Limb (tissue), 2 donors: ENCODE results near the gene HTT.

Source experiments
- DNase-seq, 2 donors: peaks; one replicate each; pipeline ENCODE4 v3.0.0-alpha.2; 2016; ENCODE audit errors: extremely low spot score in 2 of 2

HTT gene

DNA sequence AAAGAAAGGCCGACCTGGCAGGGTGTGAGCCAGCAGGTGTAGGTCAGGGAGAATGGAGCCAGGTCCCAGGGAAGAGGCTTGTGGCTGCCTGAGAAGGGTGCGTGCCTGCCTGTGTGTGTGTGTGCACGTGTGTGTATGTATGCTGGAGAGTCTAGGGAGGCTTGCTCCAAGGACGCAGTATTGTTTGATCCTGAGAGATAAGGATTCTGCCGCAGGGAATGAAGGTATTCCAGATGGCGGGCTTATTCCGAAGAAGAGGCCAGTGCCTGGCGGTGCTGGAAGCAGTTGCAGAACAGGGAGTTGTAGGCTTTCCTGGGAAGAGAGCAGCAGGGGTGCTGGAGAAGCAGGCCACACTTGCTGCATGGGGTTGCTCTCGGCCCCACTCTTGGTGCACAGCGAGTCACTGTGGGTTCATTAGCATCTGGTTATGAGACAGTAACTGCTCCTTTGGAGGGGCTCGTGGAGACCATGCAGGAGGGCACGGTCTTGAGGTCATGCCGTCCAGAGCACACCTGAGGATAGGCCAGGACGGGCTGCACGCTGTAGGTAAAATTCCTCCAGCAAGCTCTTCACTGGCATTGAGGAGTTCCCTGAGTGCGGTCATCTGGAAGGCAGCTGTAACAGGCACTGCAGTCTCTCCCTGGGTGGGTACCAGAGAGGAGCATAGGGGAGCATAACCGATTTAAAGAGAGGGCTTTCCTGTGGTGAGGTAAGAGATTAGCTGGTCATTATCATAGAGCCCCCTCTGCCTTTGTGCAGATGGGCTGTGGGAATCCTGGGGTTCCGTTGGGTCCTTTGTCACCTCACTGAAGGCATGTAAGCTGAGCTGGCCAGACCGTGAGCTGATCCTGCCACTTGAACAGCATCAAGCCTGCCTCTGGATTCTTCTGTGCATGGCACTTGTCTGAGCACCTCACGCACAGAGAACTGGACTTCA, 144.6 kb downstream of the HTT start:
- DNase-seq: no peak

- DNase-seq: no peak
Observed at GRCh38 chr4:3219761-3220475, 145.4 kb downstream of the HTT start.

GRCh38 chr4:3220476-3221183, 146.1 kb downstream of the HTT start:
- no peak for DNase-seq

DNA sequence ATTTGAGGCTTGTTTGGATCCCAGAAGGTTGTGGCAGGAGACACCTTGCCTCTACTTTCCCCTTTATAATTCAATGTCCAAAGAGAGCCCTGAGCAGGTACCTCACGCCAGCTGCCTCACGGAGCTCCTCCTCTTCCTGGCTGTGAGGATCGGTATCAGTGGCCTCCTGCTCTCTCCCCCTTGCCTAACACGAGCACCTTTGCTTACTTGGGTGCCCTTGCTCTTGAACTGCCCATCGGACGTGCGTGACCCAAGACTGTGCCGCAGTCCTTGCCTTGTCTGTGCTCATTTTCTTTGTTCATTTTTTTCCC, 146.7 kb downstream of the HTT start:
- no peak for DNase-seq

- DNase-seq: no peak
Observed at GRCh38 chr4:3221996-3222395, 147.5 kb downstream of the HTT start.

DNA sequence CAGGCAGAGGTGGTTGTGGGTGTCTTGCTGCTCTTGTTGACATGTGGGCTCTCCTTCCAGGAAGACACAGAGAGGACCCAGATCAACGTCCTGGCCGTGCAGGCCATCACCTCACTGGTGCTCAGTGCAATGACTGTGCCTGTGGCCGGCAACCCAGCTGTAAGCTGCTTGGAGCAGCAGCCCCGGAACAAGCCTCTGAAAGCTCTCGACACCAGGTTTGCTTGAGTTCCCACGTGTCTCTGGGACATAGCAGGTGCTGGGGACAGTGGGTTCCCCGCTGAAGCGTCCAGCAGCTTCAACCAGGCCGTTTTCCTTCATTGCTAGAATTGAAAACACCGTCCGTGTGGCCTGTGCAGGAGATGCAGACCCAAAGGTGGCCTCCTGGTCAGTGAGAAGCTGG, 148.9 kb downstream of the HTT start:
- no peak for DNase-seq

DNA sequence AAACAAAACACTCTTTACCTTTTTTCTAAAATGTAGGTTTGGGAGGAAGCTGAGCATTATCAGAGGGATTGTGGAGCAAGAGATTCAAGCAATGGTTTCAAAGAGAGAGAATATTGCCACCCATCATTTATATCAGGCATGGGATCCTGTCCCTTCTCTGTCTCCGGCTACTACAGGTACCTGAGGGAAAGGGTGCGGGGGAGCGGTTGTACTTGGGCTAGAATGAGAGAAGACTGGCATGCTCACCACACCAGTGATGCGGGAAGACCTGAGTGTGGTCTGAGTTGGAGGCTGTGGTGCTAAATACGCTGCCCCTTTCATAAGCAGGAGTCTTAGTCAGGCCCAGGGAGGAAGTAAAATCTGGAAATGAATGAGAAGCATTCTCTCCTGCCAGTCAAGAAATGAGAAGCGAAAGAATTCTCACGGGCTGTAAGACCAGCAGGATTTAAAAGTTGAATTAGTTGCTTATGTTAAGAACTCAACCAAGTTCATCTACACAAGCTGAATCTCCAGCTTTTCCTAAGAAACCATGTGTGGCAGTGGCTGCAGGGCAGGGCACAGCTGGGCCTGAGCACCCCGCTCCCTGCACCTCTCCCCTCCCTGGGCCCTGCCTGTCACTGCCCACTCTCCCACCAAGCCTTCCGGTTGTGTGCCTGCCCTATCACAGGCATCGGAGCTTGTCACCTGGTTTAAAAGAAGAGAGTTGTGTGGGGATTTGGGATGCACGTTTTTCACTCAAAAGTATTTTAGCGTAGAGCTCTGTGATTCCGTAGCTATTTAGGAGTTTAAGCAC, 149.7 kb downstream of the HTT start:
- DNase-seq: no peak

DNA sequence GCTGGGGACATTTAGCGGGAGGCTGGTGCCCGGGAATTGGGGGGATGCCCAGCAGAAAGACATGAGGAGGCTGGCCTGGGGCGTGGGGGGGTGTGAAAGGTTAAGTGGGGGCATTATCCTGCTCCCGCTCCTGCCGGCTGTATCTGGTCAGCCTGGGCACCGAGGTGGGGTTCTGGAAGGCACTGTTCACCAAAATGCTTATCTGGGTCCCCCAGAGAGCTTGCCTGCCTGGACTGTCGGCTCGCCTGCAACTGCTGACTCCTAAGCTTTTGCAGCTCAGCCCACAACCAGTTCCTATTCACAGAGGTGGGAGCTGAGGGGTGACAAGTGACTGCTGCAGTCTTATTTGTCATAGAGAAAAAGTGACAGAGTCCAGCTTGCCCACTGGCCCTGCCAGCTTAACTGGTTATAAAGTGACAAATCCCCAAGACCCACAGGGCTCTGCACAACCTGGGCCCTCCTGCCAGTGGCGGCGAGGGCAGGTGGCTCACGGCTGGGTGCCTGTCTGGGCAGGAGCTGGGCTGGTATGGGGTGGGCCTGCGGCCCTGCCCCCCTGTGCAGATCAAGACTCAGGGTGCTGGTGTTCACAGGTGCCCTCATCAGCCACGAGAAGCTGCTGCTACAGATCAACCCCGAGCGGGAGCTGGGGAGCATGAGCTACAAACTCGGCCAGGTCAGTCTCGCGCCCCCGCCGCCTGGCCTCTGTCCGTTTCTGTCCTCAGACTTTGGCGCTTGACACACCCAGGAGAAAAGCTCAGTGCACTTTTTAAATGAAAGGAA, 150.8 kb downstream of the HTT start:
- no peak for DNase-seq

- DNase-seq: no peak
Observed at GRCh38 chr4:3225936-3226335, 151.5 kb downstream of the HTT start.

DNA sequence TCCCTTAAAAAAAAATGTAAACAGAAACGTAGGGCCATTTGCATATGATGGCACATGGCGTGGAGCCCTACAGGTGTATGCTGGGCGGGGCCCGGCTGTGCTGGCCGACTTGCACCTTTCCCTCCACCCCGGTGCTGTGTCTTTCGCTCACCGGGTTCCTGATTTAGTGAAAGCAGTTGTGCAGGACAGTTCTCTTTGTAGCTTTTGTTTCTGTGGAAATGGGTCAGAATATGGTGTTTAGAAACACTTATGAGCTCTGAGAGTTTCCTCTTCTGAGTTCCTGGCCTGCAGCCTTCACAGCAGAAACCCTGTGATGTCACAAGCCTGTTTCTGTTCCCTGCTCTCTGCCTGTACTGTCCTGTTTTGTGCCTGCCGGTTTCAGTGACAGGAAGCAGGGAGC, 152.0 kb downstream of the HTT start:
- DNase-seq: no peak

DNA sequence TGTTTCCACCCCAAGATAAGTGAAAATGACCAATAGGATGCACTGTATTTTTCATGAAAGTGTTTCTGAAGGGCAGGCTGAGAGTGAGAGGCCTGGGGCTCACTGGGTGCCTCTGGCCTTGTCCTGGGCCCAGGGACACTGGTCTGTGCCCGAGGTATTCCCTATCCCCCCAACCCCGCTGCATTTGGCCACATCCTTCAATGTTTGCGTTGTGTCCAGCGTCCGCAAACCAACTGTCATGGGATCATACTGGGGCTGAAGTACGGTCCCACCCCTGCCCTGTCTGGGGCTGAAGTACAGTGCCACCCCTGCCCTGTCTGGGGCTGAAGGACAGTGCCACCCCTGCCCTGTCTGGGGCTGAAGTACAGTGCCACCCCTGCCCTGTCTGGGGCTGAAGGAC, 152.5 kb downstream of the HTT start:
- no peak for DNase-seq

DNA sequence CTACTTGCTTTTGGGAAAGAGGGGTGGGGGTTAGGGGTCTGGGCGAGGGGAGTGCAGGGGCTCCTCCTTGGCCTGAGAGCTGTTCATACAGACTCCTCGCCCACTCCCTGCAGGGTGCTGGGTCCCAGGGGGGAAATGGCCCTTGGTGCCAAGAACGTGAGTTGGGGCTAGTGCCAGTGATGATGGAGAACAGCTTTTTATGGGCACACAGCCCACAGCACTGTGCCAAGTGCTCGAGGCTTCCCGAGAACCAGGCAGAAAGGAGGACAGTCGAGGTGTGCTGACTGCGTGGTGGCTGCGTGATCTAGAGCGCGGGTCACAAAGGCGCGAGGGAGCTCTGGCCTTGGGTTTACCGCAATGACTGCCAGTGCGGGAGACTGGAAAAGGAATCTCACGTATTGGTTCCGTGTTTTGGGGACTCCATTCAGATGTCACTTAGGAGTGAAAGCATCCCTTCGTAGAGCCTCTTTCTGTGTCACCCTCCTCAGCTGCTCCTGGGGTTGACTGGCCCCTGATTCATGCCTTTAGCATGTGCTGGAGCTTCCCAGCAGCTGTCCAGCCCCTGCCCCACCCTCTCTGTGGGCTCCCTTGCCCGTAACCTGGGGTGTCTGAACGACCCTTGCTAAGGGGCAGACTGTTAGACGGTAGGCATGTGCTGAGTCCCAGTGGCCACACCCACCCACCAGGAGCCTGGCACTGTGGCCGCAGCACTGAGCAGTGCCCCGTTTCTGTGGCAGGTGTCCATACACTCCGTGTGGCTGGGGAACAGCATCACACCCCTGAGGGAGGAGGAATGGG, 153.6 kb downstream of the HTT start:
- no peak for DNase-seq

GRCh38 chr4:3228881-3229280, 154.4 kb downstream of the HTT start:
- DNase-seq: no peak

DNA sequence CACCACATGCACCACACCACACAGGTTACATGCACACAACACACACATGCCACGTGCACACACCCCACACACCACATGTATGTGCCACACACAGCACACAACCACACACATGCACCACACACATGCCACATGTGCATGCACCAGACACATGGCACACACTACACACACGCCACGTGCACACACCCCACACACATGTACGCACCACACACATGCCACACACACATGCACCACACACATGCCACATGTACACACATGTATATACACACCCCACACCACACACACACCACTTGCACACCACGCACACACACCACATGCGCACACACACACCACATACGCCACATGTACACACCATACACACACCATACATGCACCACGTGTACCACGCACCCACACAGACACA, 154.8 kb downstream of the HTT start:
- DNase-seq: no peak

DNA sequence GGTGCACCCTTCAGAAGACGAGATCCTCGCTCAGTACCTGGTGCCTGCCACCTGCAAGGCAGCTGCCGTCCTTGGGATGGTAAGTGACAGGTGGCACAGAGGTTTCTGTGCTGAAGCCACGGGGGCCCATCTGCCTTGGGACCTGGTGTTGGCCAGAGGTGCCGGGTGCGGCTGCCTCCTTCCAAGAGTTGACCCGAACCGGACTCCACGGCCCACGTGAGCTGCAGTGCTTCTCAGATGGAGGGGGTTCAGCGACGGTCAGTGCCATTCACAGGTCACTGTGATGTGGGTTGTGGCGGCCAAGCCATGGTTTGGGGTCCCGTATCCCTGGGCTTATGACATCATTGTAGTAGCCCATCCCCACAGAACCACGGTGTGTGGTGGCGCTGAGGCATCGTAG, 155.5 kb downstream of the HTT start:
- DNase-seq: no peak

DNA sequence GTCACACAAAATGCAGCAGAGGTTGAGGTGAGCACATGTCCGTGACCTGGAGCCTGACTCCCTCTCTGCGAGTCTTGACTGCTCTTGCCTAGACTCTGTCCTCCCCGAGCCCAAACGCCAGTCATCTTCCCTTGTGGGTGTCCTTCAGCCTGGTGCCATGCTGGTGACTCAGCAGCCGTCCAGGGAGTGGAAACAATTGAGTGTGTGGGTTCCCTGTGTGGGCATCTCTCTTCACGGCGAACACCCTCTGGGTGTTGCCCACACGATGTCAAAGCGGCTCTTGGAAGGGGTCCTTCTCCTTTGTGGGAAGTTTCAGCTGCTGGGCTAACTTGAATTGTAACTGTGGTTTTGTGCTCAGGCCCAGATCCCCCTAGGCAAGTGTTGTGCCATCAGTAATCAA, 157.0 kb downstream of the HTT start:
- no peak for DNase-seq

DNA sequence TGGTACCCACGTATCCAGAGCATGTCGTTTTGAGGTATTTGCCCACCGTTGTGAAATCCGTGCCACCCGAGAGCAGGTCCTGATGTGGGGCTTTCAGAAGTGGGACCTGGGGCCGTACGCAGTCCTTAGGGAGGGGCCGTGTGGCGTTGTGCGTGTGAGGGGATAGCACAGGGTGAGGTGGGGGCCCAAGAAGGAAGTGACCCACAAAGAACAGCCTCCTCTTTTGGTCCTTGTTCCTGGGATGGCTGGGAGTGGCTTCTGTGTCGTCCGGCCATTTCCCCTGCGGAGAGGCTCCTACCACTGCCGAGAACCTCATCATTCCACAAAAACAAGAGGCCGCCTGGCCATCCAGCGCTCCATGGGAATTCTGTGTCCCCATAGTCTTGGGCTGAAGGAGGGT, 157.5 kb downstream of the HTT start:
- no peak for DNase-seq

GRCh38 chr4:3232871-3233271, 158.4 kb downstream of the HTT start:
- DNase-seq: no peak

- no peak for DNase-seq
Observed at GRCh38 chr4:3233391-3234071, 159.1 kb downstream of the HTT start.
